ENCODE results near the gene PANX1. TPM values are rescaled to one million over a fixed set of nuclear protein-coding genes. Genes with fewer than 3 reads are reported as not detected.
"Not testable (repeated sequence)": the region's sequence is repeated elsewhere in the genome, so short reads cannot be mapped to it uniquely, and the experiment has no call there.

PANX1 gene
- total and polyA plus RNA-seq, 2 experiments from 2014 or later, result 13.0 to 16.5 TPM

GRCh38 chr11:94154095-94154856, 25.6 kb downstream of the PANX1 start:
- Histone ChIP-seq H3K4me1 (ENCODE audit: low read depth) (no peaks in the 10 kb centered on the region), H3K36me3 (no peaks in the 10 kb centered on the region), H3K27me3 (no peaks in the 10 kb centered on the region), H3K4me3 (no peak overlapping the region), H3K9me3 (ENCODE audit: low read depth) (no peaks in the 10 kb centered on the region), H3K27ac (no peak overlapping the region)
- no peak for DNase-seq (ENCODE audit: low read depth in 1 of 2, low spot score in 1 of 2)
- no peak for TF ChIP-seq CTCF (IDR thresholded peaks at IDR 0.05; ENCODE audit: low read depth, low read length)

- not testable (repeated sequence) for H3K9me3 ChIP-seq (ENCODE audit: low read depth); H3K4me3 ChIP-seq; H3K4me1 ChIP-seq (ENCODE audit: low read depth); DNase-seq (ENCODE audit: low read depth in 1 of 2, low spot score in 1 of 2); H3K27ac ChIP-seq; H3K27me3 ChIP-seq; H3K36me3 ChIP-seq
Measured at GRCh38 chr11:94157339-94157738, 28.7 kb downstream of the PANX1 start.

- H3K4me3 ChIP-seq, result no peak overlapping the region
- H3K27ac ChIP-seq, result no peak overlapping the region
- no peaks in the 10 kb centered on the region for H3K9me3 ChIP-seq (ENCODE audit: low read depth)
- no peaks in the 10 kb centered on the region for H3K27me3 ChIP-seq
- no peaks in the 10 kb centered on the region for H3K4me1 ChIP-seq (ENCODE audit: low read depth)
- DNase-seq (ENCODE audit: low read depth in 1 of 2, low spot score in 1 of 2), result no peak
- no peaks in the 10 kb centered on the region for H3K36me3 ChIP-seq
- TF ChIP-seq CTCF (IDR thresholded peaks at IDR 0.05; ENCODE audit: low read depth, low read length), result no peak
Measured at GRCh38 chr11:94168882-94169281, 40.2 kb downstream of the PANX1 start.

- no peaks in the 10 kb centered on the region for H3K36me3 ChIP-seq
- H3K27me3 ChIP-seq, result no peaks in the 10 kb centered on the region
- no peak overlapping the region for H3K4me3 ChIP-seq
- H3K4me1 ChIP-seq (ENCODE audit: low read depth), result no peaks in the 10 kb centered on the region
- H3K9me3 ChIP-seq (ENCODE audit: low read depth), result no peaks in the 10 kb centered on the region
- no peak overlapping the region for H3K27ac ChIP-seq
- TF ChIP-seq CTCF (IDR thresholded peaks at IDR 0.05; ENCODE audit: low read depth, low read length), result no peak
- no peak for DNase-seq (ENCODE audit: low read depth in 1 of 2, low spot score in 1 of 2)
Measured at GRCh38 chr11:94169516-94169915, 40.9 kb downstream of the PANX1 start.

- no peak for TF ChIP-seq CTCF (IDR thresholded peaks at IDR 0.05; ENCODE audit: low read depth, low read length)
- Histone ChIP-seq H3K36me3 (no peaks in the 10 kb centered on the region), H3K4me1 (ENCODE audit: low read depth) (no peaks in the 10 kb centered on the region), H3K4me3 (no peak overlapping the region), H3K27ac (no peak overlapping the region), H3K27me3 (no peaks in the 10 kb centered on the region), H3K9me3 (ENCODE audit: low read depth) (no peaks in the 10 kb centered on the region)
- no peak for DNase-seq (ENCODE audit: low read depth in 1 of 2, low spot score in 1 of 2)
Measured at GRCh38 chr11:94169930-94170545, 41.4 kb downstream of the PANX1 start.

- TF ChIP-seq CTCF (IDR thresholded peaks at IDR 0.05; ENCODE audit: low read depth, low read length), result no peak
- Histone ChIP-seq H3K36me3 (no peaks in the 10 kb centered on the region), H3K27ac (no peak overlapping the region), H3K9me3 (ENCODE audit: low read depth) (no peaks in the 10 kb centered on the region), H3K27me3 (no peaks in the 10 kb centered on the region), H3K4me1 (ENCODE audit: low read depth) (no peaks in the 10 kb centered on the region), H3K4me3 (no peak overlapping the region)
- DNase-seq (ENCODE audit: low read depth in 1 of 2, low spot score in 1 of 2), result no peak
Measured at GRCh38 chr11:94170953-94171352, 42.3 kb downstream of the PANX1 start.
